ENCODE data around the gene WFDC12.

GRCh38 chr20:45115829-45116228 lies 8.4 kb downstream of the WFDC12 start:
- TF ChIP-seq POLR2AphosphoS5 (IDR thresholded peaks at IDR 0.05; ENCODE audit: low read depth, low read length) (no peak), TAF1 (IDR thresholded peaks at IDR 0.05; ENCODE audit: low read depth, low read length) (no peak), POLR2A (IDR thresholded peaks at IDR 0.05; ENCODE audit: low read depth, low read length) (no peak), POU2F2 (IDR thresholded peaks at IDR 0.05; ENCODE audit: low read depth, low read length) (no peak), PAX5 (IDR thresholded peaks at IDR 0.05; ENCODE audit: insufficient read depth, low read length, severe bottlenecking) (no peak), SPI1 (IDR thresholded peaks at IDR 0.05; ENCODE audit: low read depth, low read length) (no peak)

All from GM12891 (cell line).